HG03280 (cell line): ENCODE results near the gene DNAJB7.
"Not testable (repeated sequence)": the region's sequence is repeated elsewhere in the genome, so short reads cannot be mapped to it uniquely, and the experiment has no call there.

ENCODE experiments used
- ATAC-seq: cut with Tn5 transposase; IDR thresholded peaks from one replicate; pipeline ENCODE4 v1.9.1; 2021; ENCODE audit warnings: mild to moderate bottlenecking, moderate library complexity; ENCODE audit not compliant: unreplicated experiment

Gene DNAJB7

GRCh38 chr22:40845816-40846215 is 16.1 kb downstream of the DNAJB7 start:
- not testable (repeated sequence) for ATAC-seq

GRCh38 chr22:40844951-40845350 is 17.0 kb downstream of the DNAJB7 start:
- no peak for ATAC-seq

- no peak for ATAC-seq
Observed at GRCh38 chr22:40838486-40838885, 23.4 kb downstream of the DNAJB7 start.

GRCh38 chr22:40834619-40835018 is 27.3 kb downstream of the DNAJB7 start:
- ATAC-seq: no peak

GRCh38 chr22:40829131-40829530 is 32.8 kb downstream of the DNAJB7 start:
- ATAC-seq: no peak

GRCh38 chr22:40826984-40827741 is 34.8 kb downstream of the DNAJB7 start:
- no peak for ATAC-seq

- not testable (repeated sequence) for ATAC-seq
Observed at GRCh38 chr22:40826292-40826691, 35.6 kb downstream of the DNAJB7 start.

GRCh38 chr22:40823426-40823825 is 38.5 kb downstream of the DNAJB7 start:
- no peak for ATAC-seq

- ATAC-seq: no peak
Observed at GRCh38 chr22:40819599-40820140, 42.2 kb downstream of the DNAJB7 start.

- peak; percentile 70 for ATAC-seq
Observed at GRCh38 chr22:40818747-40819598, 42.9 kb downstream of the DNAJB7 start, which contains the start of gene SLC25A17. SLC25A17 (minus strand) TSS chr22:40819346; CDS start chr22:40819248, 98 bp downstream.

- no peak for ATAC-seq
Observed at GRCh38 chr22:40818192-40818746, 43.6 kb downstream of the DNAJB7 start.

GRCh38 chr22:40817737-40818136 is 44.2 kb downstream of the DNAJB7 start:
- no peak for ATAC-seq

GRCh38 chr22:40813912-40814315 is 48.0 kb downstream of the DNAJB7 start:
- ATAC-seq: no peak
